ENCODE data around the gene HTR2A.

Gene HTR2A

GRCh38 chr13:46803586-46803985 is 93.3 kb downstream of the HTR2A start:
- Histone ChIP-seq H3K9ac (ENCODE audit: low read length) (no peak overlapping the region), H3K27me3 (ENCODE audit: control insufficient read depth, insufficient read depth, low read length) (no peaks in the 10 kb centered on the region), H3K36me3 (ENCODE audit: control insufficient read depth, insufficient read depth, low read length) (no peaks in the 10 kb centered on the region), H3K4me1 (ENCODE audit: control insufficient read depth, insufficient read depth, low read length) (no peaks in the 10 kb centered on the region), H3K4me3 (ENCODE audit: low read length) (no peak overlapping the region), H3K9me3 (ENCODE audit: control insufficient read depth, low read length) (no peaks in the 10 kb centered on the region)

GRCh38 chr13:46801858-46802257 is 95.0 kb downstream of the HTR2A start:
- no peaks in the 10 kb centered on the region for H3K36me3 ChIP-seq (ENCODE audit: control insufficient read depth, insufficient read depth, low read length)
- no peaks in the 10 kb centered on the region for H3K27me3 ChIP-seq (ENCODE audit: control insufficient read depth, insufficient read depth, low read length)
- H3K9ac ChIP-seq (ENCODE audit: low read length): no peak overlapping the region
- H3K4me1 ChIP-seq (ENCODE audit: control insufficient read depth, insufficient read depth, low read length): peaks cover 9% of the 10 kb centered on the region
- H3K9me3 ChIP-seq (ENCODE audit: control insufficient read depth, low read length): no peaks in the 10 kb centered on the region
- no peak overlapping the region for H3K4me3 ChIP-seq (ENCODE audit: low read length)

- Histone ChIP-seq H3K4me3 (ENCODE audit: low read length) (no peak overlapping the region), H3K4me1 (ENCODE audit: control insufficient read depth, insufficient read depth, low read length) (peaks cover 18% of the 10 kb centered on the region), H3K36me3 (ENCODE audit: control insufficient read depth, insufficient read depth, low read length) (no peaks in the 10 kb centered on the region), H3K27me3 (ENCODE audit: control insufficient read depth, insufficient read depth, low read length) (no peaks in the 10 kb centered on the region), H3K9ac (ENCODE audit: low read length) (no peak overlapping the region), H3K9me3 (ENCODE audit: control insufficient read depth, low read length) (no peaks in the 10 kb centered on the region)
These were observed 97.7 kb downstream of the HTR2A start for GRCh38 chr13:46799139-46799538.

GRCh38 chr13:46797501-46798237 is 99.2 kb downstream of the HTR2A start:
- Histone ChIP-seq H3K36me3 (ENCODE audit: control insufficient read depth, insufficient read depth, low read length) (no peaks in the 10 kb centered on the region), H3K27me3 (ENCODE audit: control insufficient read depth, insufficient read depth, low read length) (no peaks in the 10 kb centered on the region), H3K4me1 (ENCODE audit: control insufficient read depth, insufficient read depth, low read length) (peaks cover 18% of the 10 kb centered on the region), H3K9me3 (ENCODE audit: control insufficient read depth, low read length) (no peaks in the 10 kb centered on the region), H3K9ac (ENCODE audit: low read length) (peak overlapping the region; percentile 78), H3K4me3 (ENCODE audit: low read length) (peak overlapping the region; percentile 77)

GRCh38 chr13:46796515-46797474 is 100.1 kb downstream of the HTR2A start, which contains the start of gene ESD:
Gene ESD, minus strand, starts transcription at chr13:46797161. Its CDS starts 5,748 bp downstream, at chr13:46791413.
- Histone ChIP-seq H3K27me3 (ENCODE audit: control insufficient read depth, insufficient read depth, low read length) (no peaks in the 10 kb centered on the region), H3K9me3 (ENCODE audit: control insufficient read depth, low read length) (no peaks in the 10 kb centered on the region), H3K4me1 (ENCODE audit: control insufficient read depth, insufficient read depth, low read length) (peaks cover 18% of the 10 kb centered on the region), H3K9ac (ENCODE audit: low read length) (peak within 1 kb of the TSS; percentile 78), H3K4me3 (ENCODE audit: low read length) (peak within 1 kb of the TSS; percentile 77), H3K36me3 (ENCODE audit: control insufficient read depth, insufficient read depth, low read length) (no peaks in the 10 kb centered on the region)

- Histone ChIP-seq H3K4me1 (ENCODE audit: control insufficient read depth, insufficient read depth, low read length) (peaks cover 18% of the 10 kb centered on the region), H3K27me3 (ENCODE audit: control insufficient read depth, insufficient read depth, low read length) (no peaks in the 10 kb centered on the region), H3K4me3 (ENCODE audit: low read length) (peak overlapping the region; percentile 77), H3K9ac (ENCODE audit: low read length) (peak overlapping the region; percentile 78), H3K36me3 (ENCODE audit: control insufficient read depth, insufficient read depth, low read length) (no peaks in the 10 kb centered on the region), H3K9me3 (ENCODE audit: control insufficient read depth, low read length) (no peaks in the 10 kb centered on the region)
These were observed 100.7 kb downstream of the HTR2A start for GRCh38 chr13:46796129-46796514.

GRCh38 chr13:46795321-46795720 is 101.5 kb downstream of the HTR2A start:
- Histone ChIP-seq H3K36me3 (ENCODE audit: control insufficient read depth, insufficient read depth, low read length) (no peaks in the 10 kb centered on the region), H3K27me3 (ENCODE audit: control insufficient read depth, insufficient read depth, low read length) (no peaks in the 10 kb centered on the region), H3K4me3 (ENCODE audit: low read length) (no peak overlapping the region), H3K9ac (ENCODE audit: low read length) (no peak overlapping the region), H3K9me3 (ENCODE audit: control insufficient read depth, low read length) (no peaks in the 10 kb centered on the region), H3K4me1 (ENCODE audit: control insufficient read depth, insufficient read depth, low read length) (peaks cover 18% of the 10 kb centered on the region)

- H3K36me3 ChIP-seq (ENCODE audit: control insufficient read depth, insufficient read depth, low read length): no peaks in the 10 kb centered on the region
- no peaks in the 10 kb centered on the region for H3K4me1 ChIP-seq (ENCODE audit: control insufficient read depth, insufficient read depth, low read length)
- no peak overlapping the region for H3K4me3 ChIP-seq (ENCODE audit: low read length)
- H3K27me3 ChIP-seq (ENCODE audit: control insufficient read depth, insufficient read depth, low read length): no peaks in the 10 kb centered on the region
- H3K9me3 ChIP-seq (ENCODE audit: control insufficient read depth, low read length): no peaks in the 10 kb centered on the region
- H3K9ac ChIP-seq (ENCODE audit: low read length): no peak overlapping the region
These were observed 113.3 kb downstream of the HTR2A start for GRCh38 chr13:46783504-46783903.

- Histone ChIP-seq H3K9ac (ENCODE audit: low read length) (no peak overlapping the region), H3K4me3 (ENCODE audit: low read length) (no peak overlapping the region), H3K27me3 (ENCODE audit: control insufficient read depth, insufficient read depth, low read length) (no peaks in the 10 kb centered on the region), H3K9me3 (ENCODE audit: control insufficient read depth, low read length) (no peaks in the 10 kb centered on the region), H3K36me3 (ENCODE audit: control insufficient read depth, insufficient read depth, low read length) (no peaks in the 10 kb centered on the region), H3K4me1 (ENCODE audit: control insufficient read depth, insufficient read depth, low read length) (no peaks in the 10 kb centered on the region)
These were observed 114.2 kb downstream of the HTR2A start for GRCh38 chr13:46782691-46783090.

GRCh38 chr13:46782066-46782465 is 114.8 kb downstream of the HTR2A start:
- Histone ChIP-seq H3K9me3 (ENCODE audit: control insufficient read depth, low read length) (no peaks in the 10 kb centered on the region), H3K36me3 (ENCODE audit: control insufficient read depth, insufficient read depth, low read length) (no peaks in the 10 kb centered on the region), H3K4me1 (ENCODE audit: control insufficient read depth, insufficient read depth, low read length) (no peaks in the 10 kb centered on the region), H3K9ac (ENCODE audit: low read length) (no peak overlapping the region), H3K4me3 (ENCODE audit: low read length) (no peak overlapping the region), H3K27me3 (ENCODE audit: control insufficient read depth, insufficient read depth, low read length) (no peaks in the 10 kb centered on the region)
